Common myeloid progenitor, CD34-positive (primary cell): ENCODE results near the gene BLTP3B.

Experiments used
- CTCF ChIA-PET: fragments of 350-600 bp; sonication (Branson Sonifier 250); formaldehyde crosslinking; loops from one replicate; lab custom pipeline; 2021; ENCODE audit warnings: antibody characterized with exemption; lab: Charles Lee
- POLR2A ChIA-PET: fragments of 350-600 bp; sonication (Branson Sonifier 250); formaldehyde crosslinking; loops from one replicate; lab custom pipeline; 2021; ENCODE audit warnings: antibody characterized with exemption; lab: Charles Lee
- DNase-seq, 3 donors: peaks; one replicate each; pipeline versions ENCODE4 v3.0.0 to v3.0.0-alpha.2; 2013
- H3K27ac ChIP-seq, 2 experiments: 1 replicate in 1 of 2; 2 replicates in 1 of 2; pipeline ENCODE4 v1.7.0; 2013; ENCODE audit warnings: inconsistent platforms in 2 of 2, low read length in 2 of 2, mild to moderate bottlenecking in 2 of 2, low read depth in 1 of 2, moderate library complexity in 1 of 2; ENCODE audit not compliant: severe bottlenecking in 2 of 2, insufficient read depth in 1 of 2, poor library complexity in 1 of 2
- H3K27me3 ChIP-seq, 5 experiments: replicated peaks in 2 of 5; 1 replicate in 3 of 5; 2 replicates in 2 of 5; pipeline versions ENCODE4 v1.6.1 to v1.7.0; 2013; ENCODE audit warnings: low read length in 4 of 5, mild to moderate bottlenecking in 2 of 5, moderate library complexity in 2 of 5, inconsistent platforms in 1 of 5; ENCODE audit not compliant: insufficient read depth in 5 of 5, control insufficient read depth in 4 of 5
- H3K36me3 ChIP-seq, 4 experiments: 1 replicate in 2 of 4; 2 replicates in 2 of 4; pipeline versions ENCODE4 v1.6.1 to v1.7.0; 2013; ENCODE audit warnings: low read length in 3 of 4, control low read depth in 1 of 4, mild to moderate bottlenecking in 1 of 4; ENCODE audit not compliant: control insufficient read depth in 4 of 4, insufficient read depth in 4 of 4
- H3K4me1 ChIP-seq, 4 experiments: 1 replicate in 3 of 4; 2 replicates in 1 of 4; pipeline versions ENCODE4 v1.6.1 to v1.7.1; 2013; ENCODE audit warnings: low read length in 3 of 4, mild to moderate bottlenecking in 3 of 4, control low read depth in 1 of 4, inconsistent platforms in 1 of 4, moderate library complexity in 1 of 4; ENCODE audit not compliant: control insufficient read depth in 4 of 4, insufficient read depth in 4 of 4; ENCODE audit errors: control extremely low read depth in 1 of 4
- H3K4me3 ChIP-seq, 7 experiments: 1 replicate in 4 of 7; 2 replicates in 3 of 7; pipeline versions ENCODE4 v1.5.1 to v1.7.0; 2013; ENCODE audit warnings: mild to moderate bottlenecking in 7 of 7, low read length in 6 of 7, moderate library complexity in 6 of 7, inconsistent platforms in 2 of 7, low read depth in 2 of 7, control low read depth in 1 of 7; ENCODE audit not compliant: insufficient read depth in 4 of 7, control insufficient read depth in 1 of 7; ENCODE audit errors: extremely low read depth in 1 of 7
- H3K9me3 ChIP-seq, 5 experiments: 1 replicate in 4 of 5; 2 replicates in 1 of 5; pipeline versions ENCODE4 v1.6.1 to v1.7.1; 2013; ENCODE audit warnings: low read length in 4 of 5, mild to moderate bottlenecking in 2 of 5, inconsistent platforms in 1 of 5, low read depth in 1 of 5, moderate library complexity in 1 of 5; ENCODE audit not compliant: control insufficient read depth in 4 of 5, insufficient read depth in 2 of 5; ENCODE audit errors: control extremely low read depth in 1 of 5
- WGBS: methylation state at CpG from one replicate; pipeline ENCODE4 v1.1.5; 2013; ENCODE audit not compliant: insufficient coverage; 5-methylcytosine and 5-hydroxymethylcytosine counted together

Gene BLTP3B

DNA sequence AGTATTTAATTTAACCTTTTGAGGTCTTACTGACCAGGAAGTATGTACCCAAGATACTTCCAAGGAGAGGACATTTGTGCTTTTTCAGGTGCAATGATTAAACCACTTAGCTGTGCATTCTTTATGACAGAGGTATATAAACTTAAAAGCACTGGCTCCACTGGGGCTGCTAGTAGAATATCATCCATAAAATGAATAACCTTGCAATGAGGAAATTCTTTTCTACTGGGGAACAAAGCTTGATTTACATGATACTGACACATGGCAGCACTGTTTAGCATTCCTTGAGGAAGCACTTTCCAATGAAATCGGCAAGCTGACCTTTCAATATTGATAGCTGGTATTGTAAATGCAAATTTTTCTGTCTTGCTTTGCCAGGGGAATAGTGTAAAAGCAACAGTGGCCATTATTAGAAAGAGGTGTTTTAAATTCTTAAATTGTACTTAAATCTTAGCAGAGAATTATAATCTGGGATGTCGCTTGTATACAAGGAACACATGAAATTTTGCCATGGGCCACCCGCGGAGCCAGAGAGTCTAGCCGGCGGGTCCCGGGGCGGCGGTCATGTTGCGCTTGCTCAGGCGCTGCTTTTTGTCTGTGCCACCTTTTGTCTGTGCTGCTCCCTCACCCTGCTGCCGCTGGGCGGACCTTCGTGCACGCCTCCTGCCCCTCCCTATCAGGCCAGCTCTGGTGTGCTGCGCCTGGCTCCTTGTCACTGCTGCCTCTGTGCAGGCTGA lies 20.9 kb upstream of the BLTP3B start:
- Histone ChIP-seq H3K36me3 (peaks cover 0 to 3% (median 0%) of the 10 kb centered on the region in 4 experiments), H3K9me3 (no peaks in the 10 kb centered on the region), H3K4me3 (peak overlapping the region in 6 of 7 experiments; percentile 42 to 78 (median 56)), H3K27ac (no peak overlapping the region), H3K4me1 (peaks cover 0 to 16% (median 10%) of the 10 kb centered on the region in 4 experiments), H3K27me3 (no peaks in the 10 kb centered on the region)
- peak; percentile 74 to 88 (median 82) for DNase-seq
- ChIA-PET CTCF (interaction anchor here (1.3 to 5.2 kb wide), 5 partner anchors 10 to 37 kb away, joined by 3 to 33 read pairs (median 4); partner anchors contain the start of gene ACTR6), POLR2A (no interaction called here)
- 5% methylated on average over 16 of the region's 16 CpGs for WGBS

- Histone ChIP-seq H3K27me3 (no peaks in the 10 kb centered on the region), H3K9me3 (no peaks in the 10 kb centered on the region), H3K36me3 (no peaks in the 10 kb centered on the region), H3K4me1 (peaks cover 0 to 15% (median 9%) of the 10 kb centered on the region in 4 experiments), H3K4me3 (no peak overlapping the region), H3K27ac (no peak overlapping the region)
- 99% methylated on average over 5 of the region's 9 CpGs for WGBS
- no peak for DNase-seq
- ChIA-PET POLR2A (no interaction called here), CTCF (interaction anchor here (1.3 to 1.7 kb wide), 3 partner anchors 14 to 395 kb away, joined by 4 to 8 read pairs (median 5); no protein-coding TSS in a partner anchor)
Measured at GRCh38 chr12:100159391-100160104, 16.9 kb upstream of the BLTP3B start.

DNA sequence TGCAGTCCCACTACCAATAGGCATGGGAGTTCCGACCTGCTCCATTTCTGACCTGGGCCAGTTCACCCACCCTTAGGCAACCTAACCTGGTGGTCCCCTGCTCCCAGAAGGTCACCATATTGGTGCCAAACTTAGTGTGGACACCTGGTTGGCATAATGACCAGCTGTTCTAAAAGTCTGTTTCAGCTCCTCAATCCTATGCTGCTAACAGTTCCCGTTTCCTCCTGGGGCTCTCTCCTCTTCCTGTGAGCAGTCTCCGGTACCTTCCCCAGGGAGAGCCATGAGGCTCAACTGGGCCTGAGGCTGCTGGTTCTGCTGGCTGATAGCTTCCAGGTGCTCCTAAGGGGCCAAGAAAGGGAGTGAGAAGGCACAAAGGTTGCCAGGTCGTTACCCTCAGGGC lies 15.9 kb upstream of the BLTP3B start:
- H3K36me3 ChIP-seq = no peaks in the 10 kb centered on the region
- DNase-seq = no peak
- no peak overlapping the region for H3K4me3 ChIP-seq
- H3K27ac ChIP-seq = no peak overlapping the region
- 96% methylated on average over 3 of the region's 4 CpGs for WGBS
- POLR2A ChIA-PET = no interaction called here
- H3K27me3 ChIP-seq = no peaks in the 10 kb centered on the region
- CTCF ChIA-PET = interaction anchor here (0.9 to 1.7 kb wide), 5 partner anchors 11 to 396 kb away, joined by 3 to 8 read pairs (median 4); no protein-coding TSS in a partner anchor
- H3K9me3 ChIP-seq = no peaks in the 10 kb centered on the region
- H3K4me1 ChIP-seq = peaks cover 0 to 5% (median 3%) of the 10 kb centered on the region in 4 experiments

- H3K36me3 ChIP-seq = no peaks in the 10 kb centered on the region
- no peak overlapping the region for H3K4me3 ChIP-seq
- no peak for DNase-seq
- H3K4me1 ChIP-seq = peaks cover 0 to 2% (median 0%) of the 10 kb centered on the region in 4 experiments
- ChIA-PET POLR2A (no interaction called here), CTCF (interaction anchor here (0.6 to 1.2 kb wide), 5 partner anchors 10 to 79 kb away, joined by 3 to 4 read pairs (median 3); no protein-coding TSS in a partner anchor)
- H3K9me3 ChIP-seq = no peaks in the 10 kb centered on the region
- no peak overlapping the region for H3K27ac ChIP-seq
- no peaks in the 10 kb centered on the region for H3K27me3 ChIP-seq
- 91% methylated on average over 6 of the region's 8 CpGs for WGBS
Measured at GRCh38 chr12:100157427-100157821, 14.8 kb upstream of the BLTP3B start.

DNA sequence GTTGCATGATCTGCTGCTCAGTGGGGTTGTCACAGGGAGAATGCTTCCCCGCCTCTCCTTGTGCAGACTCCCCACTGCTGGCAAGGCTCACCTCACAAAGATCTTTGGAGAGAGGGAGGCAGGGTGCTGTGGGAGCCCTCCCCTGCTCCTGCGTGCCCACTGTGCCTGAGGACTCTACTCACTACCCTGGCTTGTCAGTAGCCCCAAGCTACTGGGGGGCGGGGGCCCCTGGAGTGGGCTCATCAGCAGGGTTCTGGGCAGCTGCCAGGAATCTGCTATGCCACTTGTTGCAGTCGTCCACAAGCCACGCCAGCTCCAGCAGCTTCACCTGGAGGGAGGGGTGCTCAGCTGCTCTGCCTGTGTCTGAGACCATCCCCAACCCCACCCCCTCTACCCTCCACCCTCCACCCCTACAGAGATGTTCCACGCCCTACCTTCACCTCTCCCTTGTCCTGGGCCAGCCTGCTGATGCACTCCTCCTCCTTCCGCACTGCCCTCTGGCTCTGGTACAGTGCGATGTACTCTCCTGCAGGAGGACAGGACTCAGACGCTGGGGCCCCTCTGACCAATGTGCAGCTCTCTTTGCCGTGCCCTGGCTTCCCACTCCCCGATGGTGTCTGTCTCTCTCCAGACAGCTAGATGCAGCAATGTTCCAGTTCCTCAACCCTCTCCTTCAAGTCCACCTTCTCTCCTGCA lies 14.2 kb upstream of the BLTP3B start:
- H3K27ac ChIP-seq = no peak overlapping the region
- peaks cover 0 to 2% (median 0%) of the 10 kb centered on the region in 4 experiments for H3K4me1 ChIP-seq
- no peak overlapping the region for H3K4me3 ChIP-seq
- H3K27me3 ChIP-seq = no peaks in the 10 kb centered on the region
- no peaks in the 10 kb centered on the region for H3K36me3 ChIP-seq
- ChIA-PET CTCF (interaction anchor here (0.6 to 0.8 kb wide), 4 partner anchors 17 to 78 kb away, joined by 3 to 4 read pairs (median 4); no protein-coding TSS in a partner anchor), POLR2A (no interaction called here)
- 98% methylated on average over 7 of the region's 11 CpGs for WGBS
- no peaks in the 10 kb centered on the region for H3K9me3 ChIP-seq
- DNase-seq = no peak

GRCh38 chr12:100154474-100155247 lies 12.0 kb upstream of the BLTP3B start:
- peak; percentile 69 to 72 (median 71) for DNase-seq
- POLR2A ChIA-PET = interaction anchor here (0.7 kb wide), 1 partner anchor 47 kb away, joined by 3 read pairs; no protein-coding TSS in a partner anchor
- peaks cover 0 to 2% (median 0%) of the 10 kb centered on the region in 4 experiments for H3K4me1 ChIP-seq
- 65% methylated on average over 13 of the region's 15 CpGs for WGBS
- no peaks in the 10 kb centered on the region for H3K9me3 ChIP-seq
- H3K27ac ChIP-seq = no peak overlapping the region
- H3K27me3 ChIP-seq = no peaks in the 10 kb centered on the region
- CTCF ChIA-PET = interaction anchor here (0.6 to 5.0 kb wide), 15 partner anchors 10 to 1626 kb away, joined by 3 to 33 read pairs (median 3); no protein-coding TSS in a partner anchor
- H3K4me3 ChIP-seq = no peak overlapping the region
- H3K36me3 ChIP-seq = no peaks in the 10 kb centered on the region
